HCT116 (cell line): ENCODE data around the gene NFE2L3. TPM values are rescaled to one million over a fixed set of nuclear protein-coding genes. Genes with fewer than 3 reads are reported as not detected.
A peak's percentile ranks its signal among the peaks of the same experiment; 100 is the strongest.

Experiments used
- ATAC-seq: fragments of 200-7000 bp; cut with Tn5 transposase; 2 replicates; pipeline ENCODE4 v1.9.1; 2020; ENCODE audit warnings: mild to moderate bottlenecking, moderate library complexity
- BruUV-seq: library from RNA; stranded (reverse); fragments of 400-500 nt; replicated peaks from 2 replicates; lab custom pipeline; 2021; lab: Mats Ljungman, UMichigan
- CTCF ChIA-PET: fragments of 300-600 bp; sonication (Branson Sonifier 250); formaldehyde crosslinking; loops from one replicate; lab custom pipeline; 2021; ENCODE audit warnings: antibody characterized with exemption; lab: Charles Lee
- POLR2A ChIA-PET: fragments of 300-600, 350-600 bp; sonication (Branson Sonifier 250); formaldehyde crosslinking; loops from one replicate; lab custom pipeline; 2021; ENCODE audit warnings: antibody characterized with exemption; lab: Charles Lee
- RAD21 ChIA-PET, 2 experiments: fragments of 300-600 bp; sonication (Branson Sonifier 250); formaldehyde crosslinking; loops; one replicate each; lab custom pipeline; 2023; ENCODE audit warnings: low total read pairs in 2 of 2; ENCODE audit not compliant: uncharacterized antibody in 2 of 2, unreplicated experiment in 2 of 2, low non-redundant PET in 1 of 2; lab: Charles Lee
- DNase-seq: peaks from one replicate; pipeline ENCODE4 v3.0.0-alpha.2; 2010; ENCODE audit warnings: low read depth, low spot score
- H2AFZ ChIP-seq: fragments of 200-600 bp; shearing (Covaris generic), sonication (generic); 2 replicates; pipeline ENCODE4 v1.6.1; 2017; ENCODE audit warnings: low read depth, mixed run types, mixed read lengths, antibody characterized with exemption, low read length; ENCODE audit not compliant: poor library complexity, severe bottlenecking
- H3K27ac ChIP-seq: 2 replicates; pipeline ENCODE4 v1.5.1; 2012; ENCODE audit warnings: low read depth, low read length
- H3K27me3 ChIP-seq: fragments of 200-600 bp; sonication (generic); 2 replicates; pipeline ENCODE4 v1.6.1; 2016; ENCODE audit warnings: mixed run types, low read length, mixed read lengths; ENCODE audit not compliant: insufficient read depth
- H3K36me3 ChIP-seq, 2 experiments: fragments of 200-500 bp in 1 of 2; fragments of 200-600 bp in 1 of 2; sonication (Bioruptor generic) in 1 of 2; sonication (generic) in 1 of 2; 2 replicates each; pipeline versions ENCODE4 v1.5.1 to v1.6.1; 2014 to 2016; ENCODE audit warnings: low read length in 2 of 2, inconsistent platforms in 1 of 2, mixed read lengths in 1 of 2, mixed run types in 1 of 2; ENCODE audit not compliant: insufficient read depth in 2 of 2, control insufficient read depth in 1 of 2
- H3K4me1 ChIP-seq, 2 experiments: fragments of 200-600 bp in 1 of 2; sonication (generic) in 1 of 2; 2 replicates each; pipeline versions ENCODE4 v1.5.1 to v1.6.1; 2012 to 2017; ENCODE audit warnings: low read length in 2 of 2, inconsistent platforms in 1 of 2, mild to moderate bottlenecking in 1 of 2, mixed read lengths in 1 of 2, mixed run types in 1 of 2, moderate library complexity in 1 of 2; ENCODE audit not compliant: insufficient read depth in 2 of 2, control insufficient read depth in 1 of 2
- H3K4me2 ChIP-seq: fragments of 200-600 bp; sonication (generic); 2 replicates; pipeline ENCODE4 v1.6.1; 2017; ENCODE audit warnings: mixed run types, low read length, mixed read lengths
- H3K4me3 ChIP-seq, 2 experiments: fragments of 200-600 bp in 1 of 2; sonication (generic) in 1 of 2; replicated peaks in 1 of 2; 2 replicates each; pipeline ENCODE4 v1.5.1; 2011 to 2016; ENCODE audit warnings: low read length in 2 of 2, control low read depth in 1 of 2, low read depth in 1 of 2, mild to moderate bottlenecking in 1 of 2, mixed read lengths in 1 of 2, mixed run types in 1 of 2
- H3K79me2 ChIP-seq: fragments of 200-600 bp; sonication (generic); 2 replicates; pipeline ENCODE4 v1.6.1; 2017; ENCODE audit warnings: mild to moderate bottlenecking, mixed run types, low read length, moderate library complexity, mixed read lengths; ENCODE audit not compliant: insufficient read depth
- H3K9ac ChIP-seq: fragments of 200-600 bp; sonication (generic); 2 replicates; pipeline ENCODE4 v1.6.1; 2016; ENCODE audit warnings: low read length, mixed read lengths
- H3K9me2 ChIP-seq: fragments of 200-600 bp; sonication (generic), shearing (Covaris generic); 2 replicates; pipeline ENCODE4 v1.6.1; 2017; ENCODE audit warnings: mixed run types, mild to moderate bottlenecking, moderate library complexity; ENCODE audit not compliant: insufficient read depth
- H3K9me3 ChIP-seq, 2 experiments: fragments of 200-500 bp in 1 of 2; fragments of 200-600 bp in 1 of 2; sonication (Bioruptor generic) in 1 of 2; sonication (generic) in 1 of 2; 2 replicates each; pipeline ENCODE4 v1.6.1; 2014 to 2017; ENCODE audit warnings: low read length in 2 of 2, mixed read lengths in 2 of 2, inconsistent platforms in 1 of 2, low read depth in 1 of 2, mild to moderate bottlenecking in 1 of 2, mixed run types in 1 of 2, moderate library complexity in 1 of 2; ENCODE audit not compliant: control insufficient read depth in 1 of 2, insufficient read depth in 1 of 2
- H4K20me1 ChIP-seq: fragments of 200-600 bp; sonication (generic), shearing (Covaris generic); 2 replicates; pipeline ENCODE4 v1.6.1; 2017; ENCODE audit warnings: mixed run types, mild to moderate bottlenecking, moderate library complexity; ENCODE audit not compliant: insufficient read depth
- CBX3 ChIP-seq: IDR thresholded peaks from 2 replicates; pipeline ENCODE4 v1.6.1; 2012; ENCODE audit warnings: low read depth
- CEBPB ChIP-seq: IDR thresholded peaks from 2 replicates; pipeline ENCODE4 v1.6.1; 2012; ENCODE audit warnings: low read depth
- EGR1 ChIP-seq: IDR thresholded peaks from 2 replicates; pipeline ENCODE4 v1.6.1; 2012; ENCODE audit warnings: low read depth
- JUND ChIP-seq: IDR thresholded peaks from 2 replicates; pipeline ENCODE4 v1.6.1; 2012
- POLR2A ChIP-seq: IDR thresholded peaks from 2 replicates; pipeline ENCODE4 v1.7.0; 2011; ENCODE audit warnings: borderline replicate concordance; ENCODE audit not compliant: insufficient read depth, insufficient read length; ENCODE audit errors: extremely low read depth
- RAD21 ChIP-seq: IDR thresholded peaks from 2 replicates; pipeline ENCODE4 v1.6.1; 2012; ENCODE audit warnings: low read depth, mild to moderate bottlenecking
- SP1 ChIP-seq: IDR thresholded peaks from 2 replicates; pipeline ENCODE4 v1.6.1; 2012; ENCODE audit warnings: low read depth
- TCF7L2 ChIP-seq: IDR thresholded peaks from 2 replicates; pipeline ENCODE4 v1.7.0; 2011; ENCODE audit warnings: borderline replicate concordance, inconsistent platforms; ENCODE audit not compliant: insufficient read depth, insufficient read length; ENCODE audit errors: extremely low read depth
- YY1 ChIP-seq: IDR thresholded peaks from 2 replicates; pipeline ENCODE4 v1.6.1; 2011; ENCODE audit warnings: low read length, low read depth, moderate library complexity, mild to moderate bottlenecking; ENCODE audit not compliant: insufficient replicate concordance; ENCODE audit errors: extremely low read depth
- intact Hi-C: fragments of 100-400 bp; cut with micrococcal nuclease; formaldehyde crosslinking; loops from 2 replicates; pipeline ENCODE4 v1.10.0; 2022
- total RNA-seq: library from RNA; stranded (reverse); gene quantifications from one replicate; pipeline ENCODE4 v1.2.1, GENCODE V29; 2021; ENCODE audit not compliant: unreplicated experiment
- TF ChIP-seq, protein P1 (sequence below): IDR thresholded peaks from 2 replicates; pipeline ENCODE4 v1.6.1; 2012; ENCODE audit warnings: low read depth
- TF ChIP-seq, protein P2 (sequence below), 3 experiments: fragments of 200-600 bp in 1 of 3; sonication (generic) in 1 of 3; IDR thresholded peaks in 2 of 3; conservative IDR thresholded peaks in 1 of 3; 2 replicates each; pipeline ENCODE4 v1.5.1; 2012 to 2017; ENCODE audit warnings: low read depth in 2 of 3, low read length in 2 of 3, antibody characterized with exemption in 1 of 3, borderline replicate concordance in 1 of 3, control low read depth in 1 of 3, mild to moderate bottlenecking in 1 of 3, mixed read lengths in 1 of 3, mixed run types in 1 of 3, moderate library complexity in 1 of 3; ENCODE audit not compliant: insufficient read depth in 1 of 3
- TF ChIP-seq, protein P3 (sequence below): IDR thresholded peaks from 2 replicates; pipeline ENCODE4 v1.6.1; 2012

The NFE2L3 gene
- total RNA-seq, 1 experiment from 2014 or later = 27.0 TPM

DNA sequence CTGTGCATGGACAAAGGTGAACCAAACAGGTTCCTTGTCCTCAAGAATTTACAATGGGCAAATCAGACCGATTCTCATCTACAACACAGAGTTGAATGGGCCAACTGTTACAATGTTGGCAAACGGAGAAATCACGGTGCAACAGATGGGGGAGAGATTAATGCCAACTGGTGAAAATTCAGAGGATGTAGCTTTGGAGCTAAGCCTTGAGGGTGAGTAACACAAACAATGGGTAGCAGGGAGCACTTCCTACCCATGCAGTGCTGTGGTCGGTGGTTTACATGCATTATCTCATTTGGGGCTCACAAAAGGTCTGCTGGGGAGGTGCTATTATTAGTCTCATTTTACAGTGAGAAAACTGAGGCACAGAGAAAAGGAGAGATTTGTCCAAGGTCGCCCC lies 902 bp upstream of the NFE2L3 start:
- Histone ChIP-seq H2AFZ (no peak overlapping the region), H3K9ac (no peak overlapping the region), H3K36me3 (no peaks in the 10 kb centered on the region), H3K9me3 (no peaks in the 10 kb centered on the region)
- no peak for ATAC-seq
- intact Hi-C loops = loop anchor here (5.0 kb wide), 1 partner anchor 59 kb away; no protein-coding TSS in a partner anchor
- BruUV-seq = no TSS peak
- TF ChIP-seq CEBPB = no peak
- TF ChIP-seq TCF7L2 = no peak
- no peak for TF ChIP-seq POLR2A
- TF ChIP-seq, protein P1, sequence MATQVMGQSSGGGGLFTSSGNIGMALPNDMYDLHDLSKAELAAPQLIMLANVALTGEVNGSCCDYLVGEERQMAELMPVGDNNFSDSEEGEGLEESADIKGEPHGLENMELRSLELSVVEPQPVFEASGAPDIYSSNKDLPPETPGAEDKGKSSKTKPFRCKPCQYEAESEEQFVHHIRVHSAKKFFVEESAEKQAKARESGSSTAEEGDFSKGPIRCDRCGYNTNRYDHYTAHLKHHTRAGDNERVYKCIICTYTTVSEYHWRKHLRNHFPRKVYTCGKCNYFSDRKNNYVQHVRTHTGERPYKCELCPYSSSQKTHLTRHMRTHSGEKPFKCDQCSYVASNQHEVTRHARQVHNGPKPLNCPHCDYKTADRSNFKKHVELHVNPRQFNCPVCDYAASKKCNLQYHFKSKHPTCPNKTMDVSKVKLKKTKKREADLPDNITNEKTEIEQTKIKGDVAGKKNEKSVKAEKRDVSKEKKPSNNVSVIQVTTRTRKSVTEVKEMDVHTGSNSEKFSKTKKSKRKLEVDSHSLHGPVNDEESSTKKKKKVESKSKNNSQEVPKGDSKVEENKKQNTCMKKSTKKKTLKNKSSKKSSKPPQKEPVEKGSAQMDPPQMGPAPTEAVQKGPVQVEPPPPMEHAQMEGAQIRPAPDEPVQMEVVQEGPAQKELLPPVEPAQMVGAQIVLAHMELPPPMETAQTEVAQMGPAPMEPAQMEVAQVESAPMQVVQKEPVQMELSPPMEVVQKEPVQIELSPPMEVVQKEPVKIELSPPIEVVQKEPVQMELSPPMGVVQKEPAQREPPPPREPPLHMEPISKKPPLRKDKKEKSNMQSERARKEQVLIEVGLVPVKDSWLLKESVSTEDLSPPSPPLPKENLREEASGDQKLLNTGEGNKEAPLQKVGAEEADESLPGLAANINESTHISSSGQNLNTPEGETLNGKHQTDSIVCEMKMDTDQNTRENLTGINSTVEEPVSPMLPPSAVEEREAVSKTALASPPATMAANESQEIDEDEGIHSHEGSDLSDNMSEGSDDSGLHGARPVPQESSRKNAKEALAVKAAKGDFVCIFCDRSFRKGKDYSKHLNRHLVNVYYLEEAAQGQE = no peak
- no peak for TF ChIP-seq SP1
- TF ChIP-seq, all 23 proteins: peak for 0
- ChIA-PET POLR2A (no interaction called here), RAD21 (no interaction called here), CTCF (no interaction called here)
- Histone ChIP-seq H3K4me3 (no peak overlapping the region), H3K4me2 (peak overlapping the region; percentile 88), H3K9me2 (no peaks in the 10 kb centered on the region), H4K20me1 (no peaks in the 10 kb centered on the region), H3K27ac (no peak overlapping the region), H3K27me3 (no peaks in the 10 kb centered on the region), H3K4me1 (peaks cover 22 to 41% of the 10 kb centered on the region in 2 experiments), H3K79me2 (peaks cover 31% of the 10 kb centered on the region)
- DNase-seq = no peak

DNA sequence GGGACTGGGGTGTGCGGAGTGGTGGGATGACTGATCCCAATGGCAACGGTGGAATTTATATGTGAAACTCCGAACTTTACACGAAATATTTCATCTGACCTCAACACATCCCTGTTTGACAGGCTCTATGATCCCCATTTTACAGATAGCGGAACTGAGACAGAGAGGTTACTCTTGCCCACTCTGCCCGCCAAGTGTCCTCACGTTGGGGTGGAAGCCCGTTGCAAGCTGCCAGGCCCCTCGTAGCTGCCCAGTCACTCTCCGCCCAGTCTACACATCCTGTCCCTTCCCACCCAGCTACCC lies 397 bp upstream of the NFE2L3 start:
- peak overlapping the region; percentile 67 for H3K9ac ChIP-seq
- H3K4me2 ChIP-seq = peak overlapping the region; percentile 88
- ChIA-PET POLR2A (interaction anchor here (1.0 to 1.3 kb wide), 2 partner anchors 47 to 72 kb away, joined by 3 to 4 read pairs; no protein-coding TSS in a partner anchor), CTCF (interaction anchor here (0.8 to 1.6 kb wide), 4 partner anchors 59 to 297 kb away, joined by 3 to 6 read pairs (median 4); no protein-coding TSS in a partner anchor)
- peaks cover 34% of the 10 kb centered on the region for H3K79me2 ChIP-seq
- H2AFZ ChIP-seq = peak overlapping the region; percentile 95
- no peaks in the 10 kb centered on the region for H3K9me2 ChIP-seq
- H4K20me1 ChIP-seq = no peaks in the 10 kb centered on the region; the same call in 1 of the 2 replicates
- TF ChIP-seq JUND (no peak), CBX3 (0 out of 2 replicates have a peak, but pooled peaks have one; percentile 11), RAD21 (no peak), YY1 (no peak), EGR1 (no peak), CEBPB (no peak)
- TF ChIP-seq, protein P2, sequence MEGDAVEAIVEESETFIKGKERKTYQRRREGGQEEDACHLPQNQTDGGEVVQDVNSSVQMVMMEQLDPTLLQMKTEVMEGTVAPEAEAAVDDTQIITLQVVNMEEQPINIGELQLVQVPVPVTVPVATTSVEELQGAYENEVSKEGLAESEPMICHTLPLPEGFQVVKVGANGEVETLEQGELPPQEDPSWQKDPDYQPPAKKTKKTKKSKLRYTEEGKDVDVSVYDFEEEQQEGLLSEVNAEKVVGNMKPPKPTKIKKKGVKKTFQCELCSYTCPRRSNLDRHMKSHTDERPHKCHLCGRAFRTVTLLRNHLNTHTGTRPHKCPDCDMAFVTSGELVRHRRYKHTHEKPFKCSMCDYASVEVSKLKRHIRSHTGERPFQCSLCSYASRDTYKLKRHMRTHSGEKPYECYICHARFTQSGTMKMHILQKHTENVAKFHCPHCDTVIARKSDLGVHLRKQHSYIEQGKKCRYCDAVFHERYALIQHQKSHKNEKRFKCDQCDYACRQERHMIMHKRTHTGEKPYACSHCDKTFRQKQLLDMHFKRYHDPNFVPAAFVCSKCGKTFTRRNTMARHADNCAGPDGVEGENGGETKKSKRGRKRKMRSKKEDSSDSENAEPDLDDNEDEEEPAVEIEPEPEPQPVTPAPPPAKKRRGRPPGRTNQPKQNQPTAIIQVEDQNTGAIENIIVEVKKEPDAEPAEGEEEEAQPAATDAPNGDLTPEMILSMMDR (IDR thresholded peaks at IDR 0.05 in 2 of 3, conservative IDR thresholded peaks at IDR 0.05 in 1 of 3; ENCODE audit: borderline replicate concordance in 1 of 3, insufficient read depth in 1 of 3, low read depth in 2 of 3, low read length in 2 of 3) = no peak
- TF ChIP-seq, protein P3, sequence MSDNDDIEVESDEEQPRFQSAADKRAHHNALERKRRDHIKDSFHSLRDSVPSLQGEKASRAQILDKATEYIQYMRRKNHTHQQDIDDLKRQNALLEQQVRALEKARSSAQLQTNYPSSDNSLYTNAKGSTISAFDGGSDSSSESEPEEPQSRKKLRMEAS = no peak
- TF ChIP-seq, all 23 proteins: peak for 1
- DNase-seq (no peak), ATAC-seq (no peak)
- no peaks in the 10 kb centered on the region for H3K36me3 ChIP-seq
- no peaks in the 10 kb centered on the region for H3K27me3 ChIP-seq
- no TSS peak for BruUV-seq
- H3K27ac ChIP-seq = no peak overlapping the region
- no peaks in the 10 kb centered on the region for H3K9me3 ChIP-seq
- intact Hi-C loops = loop anchor here (5.0 kb wide), 1 partner anchor 59 kb away; no protein-coding TSS in a partner anchor
- RAD21 ChIA-PET = interaction anchor here in 1 of 2 experiments (0.7 kb wide), 1 partner anchor 214 kb away, joined by 3 read pairs; no protein-coding TSS in a partner anchor
- peak overlapping the region; percentile 43 to 62 for H3K4me3 ChIP-seq
- H3K4me1 ChIP-seq = peaks cover 27 to 46% of the 10 kb centered on the region in 2 experiments
